ENCODE data around the gene BOD1.

BOD1 gene

GRCh38 chr5:173575985-173576384 lies 40.5 kb downstream of the BOD1 start:
- no peak overlapping the region for H3K9ac ChIP-seq (ENCODE audit: low read length in 2 of 2)
- H3K4me1 ChIP-seq (ENCODE audit: control insufficient read depth, insufficient read depth, low read length) = peaks cover 6% of the 10 kb centered on the region
- no peaks in the 10 kb centered on the region for H3K27me3 ChIP-seq (ENCODE audit: control insufficient read depth in 1 of 2, insufficient read depth in 2 of 2, low read length in 2 of 2)
- H3K4me3 ChIP-seq (ENCODE audit: low read length in 2 of 2) = no peak overlapping the region
- H3K9me3 ChIP-seq (ENCODE audit: control insufficient read depth in 2 of 2, low read length in 2 of 2) = peaks cover 2 to 4% of the 10 kb centered on the region in 2 donors
- H3K27ac ChIP-seq (ENCODE audit: low read length) = no peak overlapping the region
- no peaks in the 10 kb centered on the region for H3K36me3 ChIP-seq (ENCODE audit: control insufficient read depth in 2 of 2, insufficient read depth in 2 of 2, low read length in 2 of 2)

- H3K9me3 ChIP-seq (ENCODE audit: control insufficient read depth in 2 of 2, low read length in 2 of 2) = peaks cover 2 to 4% of the 10 kb centered on the region in 2 donors
- H3K4me3 ChIP-seq (ENCODE audit: low read length in 2 of 2) = no peak overlapping the region
- H3K36me3 ChIP-seq (ENCODE audit: control insufficient read depth in 2 of 2, insufficient read depth in 2 of 2, low read length in 2 of 2) = no peaks in the 10 kb centered on the region
- H3K27ac ChIP-seq (ENCODE audit: low read length) = no peak overlapping the region
- H3K4me1 ChIP-seq (ENCODE audit: control insufficient read depth, insufficient read depth, low read length) = peaks cover 6% of the 10 kb centered on the region
- H3K27me3 ChIP-seq (ENCODE audit: control insufficient read depth in 1 of 2, insufficient read depth in 2 of 2, low read length in 2 of 2) = no peaks in the 10 kb centered on the region
- no peak overlapping the region for H3K9ac ChIP-seq (ENCODE audit: low read length in 2 of 2)
Measured at GRCh38 chr5:173574983-173575382, 41.5 kb downstream of the BOD1 start.

GRCh38 chr5:173573126-173573960 lies 43.1 kb downstream of the BOD1 start:
- Histone ChIP-seq H3K27ac (ENCODE audit: low read length) (no peak overlapping the region), H3K4me1 (ENCODE audit: control insufficient read depth, insufficient read depth, low read length) (peaks cover 6% of the 10 kb centered on the region), H3K4me3 (ENCODE audit: low read length in 2 of 2) (peak overlapping the region in 1 of 2 donors; percentile 63), H3K9me3 (ENCODE audit: control insufficient read depth in 2 of 2, low read length in 2 of 2) (no peaks in the 10 kb centered on the region), H3K36me3 (ENCODE audit: control insufficient read depth in 2 of 2, insufficient read depth in 2 of 2, low read length in 2 of 2) (no peaks in the 10 kb centered on the region), H3K9ac (ENCODE audit: low read length in 2 of 2) (peak overlapping the region in 1 of 2 donors; percentile 17), H3K27me3 (ENCODE audit: control insufficient read depth in 1 of 2, insufficient read depth in 2 of 2, low read length in 2 of 2) (no peaks in the 10 kb centered on the region)

- H3K36me3 ChIP-seq (ENCODE audit: control insufficient read depth in 2 of 2, insufficient read depth in 2 of 2, low read length in 2 of 2) = no peaks in the 10 kb centered on the region
- H3K9ac ChIP-seq (ENCODE audit: low read length in 2 of 2) = peak overlapping the region in 1 of 2 donors; percentile 17
- peak overlapping the region in 1 of 2 donors; percentile 63 for H3K4me3 ChIP-seq (ENCODE audit: low read length in 2 of 2)
- H3K9me3 ChIP-seq (ENCODE audit: control insufficient read depth in 2 of 2, low read length in 2 of 2) = no peaks in the 10 kb centered on the region
- H3K4me1 ChIP-seq (ENCODE audit: control insufficient read depth, insufficient read depth, low read length) = peaks cover 6% of the 10 kb centered on the region
- no peaks in the 10 kb centered on the region for H3K27me3 ChIP-seq (ENCODE audit: control insufficient read depth in 1 of 2, insufficient read depth in 2 of 2, low read length in 2 of 2)
- no peak overlapping the region for H3K27ac ChIP-seq (ENCODE audit: low read length)
Measured at GRCh38 chr5:173572431-173573125, 43.9 kb downstream of the BOD1 start.

- Histone ChIP-seq H3K4me3 (ENCODE audit: low read length in 2 of 2) (no peak overlapping the region), H3K9me3 (ENCODE audit: control insufficient read depth in 2 of 2, low read length in 2 of 2) (no peaks in the 10 kb centered on the region), H3K36me3 (ENCODE audit: control insufficient read depth in 2 of 2, insufficient read depth in 2 of 2, low read length in 2 of 2) (no peaks in the 10 kb centered on the region)
Measured at GRCh38 chr5:173570321-173571090, 45.9 kb downstream of the BOD1 start.

GRCh38 chr5:173568703-173569102 lies 47.7 kb downstream of the BOD1 start:
- no peak overlapping the region for H3K4me3 ChIP-seq (ENCODE audit: low read length in 2 of 2)
- H3K27ac ChIP-seq (ENCODE audit: low read length) = no peak overlapping the region
- H3K27me3 ChIP-seq (ENCODE audit: control insufficient read depth in 1 of 2, insufficient read depth in 2 of 2, low read length in 2 of 2) = no peaks in the 10 kb centered on the region
- no peaks in the 10 kb centered on the region for H3K36me3 ChIP-seq (ENCODE audit: control insufficient read depth in 2 of 2, insufficient read depth in 2 of 2, low read length in 2 of 2)
- H3K4me1 ChIP-seq (ENCODE audit: control insufficient read depth, insufficient read depth, low read length) = peaks cover 6% of the 10 kb centered on the region
- H3K9ac ChIP-seq (ENCODE audit: low read length in 2 of 2) = no peak overlapping the region
- H3K9me3 ChIP-seq (ENCODE audit: control insufficient read depth in 2 of 2, low read length in 2 of 2) = no peaks in the 10 kb centered on the region

More at GRCh38 chr5:173570321-173571090, 45.9 kb downstream of the BOD1 start:
- no peaks in the 10 kb centered on the region for H3K27me3 ChIP-seq (ENCODE audit: control insufficient read depth in 1 of 2, insufficient read depth in 2 of 2, low read length in 2 of 2)
- H3K27ac ChIP-seq (ENCODE audit: low read length) = no peak overlapping the region
- H3K4me1 ChIP-seq (ENCODE audit: control insufficient read depth, insufficient read depth, low read length) = peaks cover 6% of the 10 kb centered on the region
- H3K9ac ChIP-seq (ENCODE audit: low read length in 2 of 2) = no peak overlapping the region

GRCh38 chr5:173568128-173568527 lies 48.3 kb downstream of the BOD1 start:
- no peaks in the 10 kb centered on the region for H3K36me3 ChIP-seq (ENCODE audit: control insufficient read depth in 2 of 2, insufficient read depth in 2 of 2, low read length in 2 of 2)

GRCh38 chr5:173567548-173567947 lies 48.9 kb downstream of the BOD1 start:
- Histone ChIP-seq H3K4me1 (ENCODE audit: control insufficient read depth, insufficient read depth, low read length) (peaks cover 1% of the 10 kb centered on the region), H3K9ac (ENCODE audit: low read length in 2 of 2) (no peak overlapping the region), H3K4me3 (ENCODE audit: low read length in 2 of 2) (no peak overlapping the region), H3K27ac (ENCODE audit: low read length) (no peak overlapping the region), H3K9me3 (ENCODE audit: control insufficient read depth in 2 of 2, low read length in 2 of 2) (peaks cover 0 to 3% of the 10 kb centered on the region in 2 donors), H3K27me3 (ENCODE audit: control insufficient read depth in 1 of 2, insufficient read depth in 2 of 2, low read length in 2 of 2) (no peaks in the 10 kb centered on the region), H3K36me3 (ENCODE audit: control insufficient read depth in 2 of 2, insufficient read depth in 2 of 2, low read length in 2 of 2) (no peaks in the 10 kb centered on the region)

More at GRCh38 chr5:173568128-173568527, 48.3 kb downstream of the BOD1 start:
- Histone ChIP-seq H3K4me1 (ENCODE audit: control insufficient read depth, insufficient read depth, low read length) (peaks cover 6% of the 10 kb centered on the region), H3K9ac (ENCODE audit: low read length in 2 of 2) (no peak overlapping the region), H3K4me3 (ENCODE audit: low read length in 2 of 2) (no peak overlapping the region), H3K27ac (ENCODE audit: low read length) (no peak overlapping the region), H3K27me3 (ENCODE audit: control insufficient read depth in 1 of 2, insufficient read depth in 2 of 2, low read length in 2 of 2) (no peaks in the 10 kb centered on the region), H3K9me3 (ENCODE audit: control insufficient read depth in 2 of 2, low read length in 2 of 2) (peaks cover 0 to 1% of the 10 kb centered on the region in 2 donors)

- Histone ChIP-seq H3K27me3 (ENCODE audit: control insufficient read depth in 1 of 2, insufficient read depth in 2 of 2, low read length in 2 of 2) (no peaks in the 10 kb centered on the region), H3K36me3 (ENCODE audit: control insufficient read depth in 2 of 2, insufficient read depth in 2 of 2, low read length in 2 of 2) (no peaks in the 10 kb centered on the region), H3K9me3 (ENCODE audit: control insufficient read depth in 2 of 2, low read length in 2 of 2) (peaks cover 0 to 3% of the 10 kb centered on the region in 2 donors), H3K4me1 (ENCODE audit: control insufficient read depth, insufficient read depth, low read length) (no peaks in the 10 kb centered on the region), H3K27ac (ENCODE audit: low read length) (no peak overlapping the region), H3K9ac (ENCODE audit: low read length in 2 of 2) (no peak overlapping the region), H3K4me3 (ENCODE audit: low read length in 2 of 2) (no peak overlapping the region)
Measured at GRCh38 chr5:173565491-173566072, 50.9 kb downstream of the BOD1 start.

- Histone ChIP-seq H3K27me3 (ENCODE audit: control insufficient read depth in 1 of 2, insufficient read depth in 2 of 2, low read length in 2 of 2) (no peaks in the 10 kb centered on the region), H3K9ac (ENCODE audit: low read length in 2 of 2) (no peak overlapping the region)
Measured at GRCh38 chr5:173564106-173564505, 52.3 kb downstream of the BOD1 start.

More at GRCh38 chr5:173564106-173564505, 52.3 kb downstream of the BOD1 start:
- Histone ChIP-seq H3K4me1 (ENCODE audit: control insufficient read depth, insufficient read depth, low read length) (no peaks in the 10 kb centered on the region), H3K4me3 (ENCODE audit: low read length in 2 of 2) (no peak overlapping the region), H3K9me3 (ENCODE audit: control insufficient read depth in 2 of 2, low read length in 2 of 2) (peaks cover 3 to 6% of the 10 kb centered on the region in 2 donors), H3K27ac (ENCODE audit: low read length) (no peak overlapping the region), H3K36me3 (ENCODE audit: control insufficient read depth in 2 of 2, insufficient read depth in 2 of 2, low read length in 2 of 2) (no peaks in the 10 kb centered on the region)
